PC-3 (cell line): ENCODE data around the gene RBFOX2.

Experiments
- EZH2 ChIP-seq: fragments of 300-600 bp; sonication (generic); IDR thresholded peaks from one replicate; pipeline ENCODE4 v1.6.1; 2017; ENCODE audit warnings: antibody characterized with exemption, mild to moderate bottlenecking, low read length; ENCODE audit not compliant: unreplicated experiment
- EZH2phosphoT487 ChIP-seq: fragments of 300-600 bp; sonication (generic); IDR thresholded peaks from 2 replicates; pipeline ENCODE4 v1.6.1; 2018; ENCODE audit warnings: mild to moderate bottlenecking, antibody characterized with exemption, low read length, borderline replicate concordance
- TF ChIP-seq, protein P1 (sequence below): fragments of 300-600 bp; sonication (generic); conservative IDR thresholded peaks from 2 replicates; pipeline ENCODE4 v1.5.1; 2017; ENCODE audit warnings: antibody characterized with exemption, low read depth, mild to moderate bottlenecking, low read length

- TF ChIP-seq, protein P1, sequence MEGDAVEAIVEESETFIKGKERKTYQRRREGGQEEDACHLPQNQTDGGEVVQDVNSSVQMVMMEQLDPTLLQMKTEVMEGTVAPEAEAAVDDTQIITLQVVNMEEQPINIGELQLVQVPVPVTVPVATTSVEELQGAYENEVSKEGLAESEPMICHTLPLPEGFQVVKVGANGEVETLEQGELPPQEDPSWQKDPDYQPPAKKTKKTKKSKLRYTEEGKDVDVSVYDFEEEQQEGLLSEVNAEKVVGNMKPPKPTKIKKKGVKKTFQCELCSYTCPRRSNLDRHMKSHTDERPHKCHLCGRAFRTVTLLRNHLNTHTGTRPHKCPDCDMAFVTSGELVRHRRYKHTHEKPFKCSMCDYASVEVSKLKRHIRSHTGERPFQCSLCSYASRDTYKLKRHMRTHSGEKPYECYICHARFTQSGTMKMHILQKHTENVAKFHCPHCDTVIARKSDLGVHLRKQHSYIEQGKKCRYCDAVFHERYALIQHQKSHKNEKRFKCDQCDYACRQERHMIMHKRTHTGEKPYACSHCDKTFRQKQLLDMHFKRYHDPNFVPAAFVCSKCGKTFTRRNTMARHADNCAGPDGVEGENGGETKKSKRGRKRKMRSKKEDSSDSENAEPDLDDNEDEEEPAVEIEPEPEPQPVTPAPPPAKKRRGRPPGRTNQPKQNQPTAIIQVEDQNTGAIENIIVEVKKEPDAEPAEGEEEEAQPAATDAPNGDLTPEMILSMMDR, result no peak
- no peak for TF ChIP-seq EZH2phosphoT487
- TF ChIP-seq EZH2, result no peak
Observed at GRCh38 chr22:35950262-35950661, 78.4 kb downstream of the RBFOX2 start.
